HT-29 (cell line): ENCODE results near the gene ARHGAP15. TPM values are rescaled to one million over a fixed set of nuclear protein-coding genes. Genes with fewer than 3 reads are reported as not detected.

Source experiments
- DNase-seq: peaks from one replicate; pipeline ENCODE4 v3.0.0-alpha.2; 2015; ENCODE audit warnings: low spot score
- total RNA-seq: library from RNA; depleted of rRNA; stranded (reverse); fragments of >200 nt; shearing (Covaris generic); gene quantifications from 2 replicates; pipeline ENCODE4 v1.2.3, GENCODE V29; 2014

ARHGAP15 gene
- total RNA-seq, 1 experiment from 2014 or later, result not detected

GRCh38 chr2:143452817-143453451, 323.7 kb downstream of the ARHGAP15 start:
- DNase-seq, result no peak

- DNase-seq, result no peak
These were observed 324.8 kb downstream of the ARHGAP15 start for GRCh38 chr2:143453981-143454511.

- DNase-seq, result no peak
These were observed 326.1 kb downstream of the ARHGAP15 start for GRCh38 chr2:143455317-143455716.

- DNase-seq, result no peak
These were observed 329.3 kb downstream of the ARHGAP15 start for GRCh38 chr2:143458258-143459190.

- DNase-seq, result no peak
These were observed 331.2 kb downstream of the ARHGAP15 start for GRCh38 chr2:143460382-143460781.

GRCh38 chr2:143463719-143464118, 334.5 kb downstream of the ARHGAP15 start:
- DNase-seq, result no peak

GRCh38 chr2:143466391-143466790, 337.2 kb downstream of the ARHGAP15 start:
- no peak for DNase-seq

- DNase-seq, result no peak
These were observed 337.8 kb downstream of the ARHGAP15 start for GRCh38 chr2:143467011-143467410.

GRCh38 chr2:143468341-143468888, 339.2 kb downstream of the ARHGAP15 start:
- no peak for DNase-seq

GRCh38 chr2:143469323-143469722, 340.1 kb downstream of the ARHGAP15 start:
- DNase-seq, result no peak

- DNase-seq, result no peak
These were observed 342.3 kb downstream of the ARHGAP15 start for GRCh38 chr2:143471550-143471949.

- no peak for DNase-seq
These were observed 344.0 kb downstream of the ARHGAP15 start for GRCh38 chr2:143473216-143473615.

- DNase-seq, result no peak
These were observed 344.6 kb downstream of the ARHGAP15 start for GRCh38 chr2:143473820-143474219.

- no peak for DNase-seq
These were observed 345.4 kb downstream of the ARHGAP15 start for GRCh38 chr2:143474586-143474985.

GRCh38 chr2:143475041-143475776, 346.0 kb downstream of the ARHGAP15 start:
- DNase-seq, result no peak

GRCh38 chr2:143476336-143477087, 347.3 kb downstream of the ARHGAP15 start:
- DNase-seq, result no peak

- no peak for DNase-seq
These were observed 348.7 kb downstream of the ARHGAP15 start for GRCh38 chr2:143477714-143478443.

- no peak for DNase-seq
These were observed 350.9 kb downstream of the ARHGAP15 start for GRCh38 chr2:143480086-143480485.

- DNase-seq, result no peak
These were observed 351.5 kb downstream of the ARHGAP15 start for GRCh38 chr2:143480601-143481236.

- DNase-seq, result no peak
These were observed 352.0 kb downstream of the ARHGAP15 start for GRCh38 chr2:143481237-143481623.
